Prostate gland (tissue), 2 donors: ENCODE measurements around the gene TBCEL.
A peak's percentile ranks its signal among the peaks of the same experiment; 100 is the strongest.

Source experiments
- POLR2AphosphoS5 ChIP-seq: sonication (generic); formaldehyde crosslinking; IDR thresholded peaks from one replicate; pipeline ENCODE4 v1.6.1; 2017; ENCODE audit warnings: antibody characterized with exemption
- TF ChIP-seq, protein P1 (sequence below), 4 experiments: fragments of 200-600 bp in 2 of 4; fragments of 450-650 bp in 2 of 4; sonication (generic) in 2 of 4; IDR thresholded peaks; 1 replicate in 3 of 4; 2 replicates in 1 of 4; pipeline ENCODE4 v1.5.1; 2016 to 2019; ENCODE audit warnings: antibody characterized with exemption in 4 of 4, mild to moderate bottlenecking in 2 of 4, moderate library complexity in 2 of 4

DNA sequence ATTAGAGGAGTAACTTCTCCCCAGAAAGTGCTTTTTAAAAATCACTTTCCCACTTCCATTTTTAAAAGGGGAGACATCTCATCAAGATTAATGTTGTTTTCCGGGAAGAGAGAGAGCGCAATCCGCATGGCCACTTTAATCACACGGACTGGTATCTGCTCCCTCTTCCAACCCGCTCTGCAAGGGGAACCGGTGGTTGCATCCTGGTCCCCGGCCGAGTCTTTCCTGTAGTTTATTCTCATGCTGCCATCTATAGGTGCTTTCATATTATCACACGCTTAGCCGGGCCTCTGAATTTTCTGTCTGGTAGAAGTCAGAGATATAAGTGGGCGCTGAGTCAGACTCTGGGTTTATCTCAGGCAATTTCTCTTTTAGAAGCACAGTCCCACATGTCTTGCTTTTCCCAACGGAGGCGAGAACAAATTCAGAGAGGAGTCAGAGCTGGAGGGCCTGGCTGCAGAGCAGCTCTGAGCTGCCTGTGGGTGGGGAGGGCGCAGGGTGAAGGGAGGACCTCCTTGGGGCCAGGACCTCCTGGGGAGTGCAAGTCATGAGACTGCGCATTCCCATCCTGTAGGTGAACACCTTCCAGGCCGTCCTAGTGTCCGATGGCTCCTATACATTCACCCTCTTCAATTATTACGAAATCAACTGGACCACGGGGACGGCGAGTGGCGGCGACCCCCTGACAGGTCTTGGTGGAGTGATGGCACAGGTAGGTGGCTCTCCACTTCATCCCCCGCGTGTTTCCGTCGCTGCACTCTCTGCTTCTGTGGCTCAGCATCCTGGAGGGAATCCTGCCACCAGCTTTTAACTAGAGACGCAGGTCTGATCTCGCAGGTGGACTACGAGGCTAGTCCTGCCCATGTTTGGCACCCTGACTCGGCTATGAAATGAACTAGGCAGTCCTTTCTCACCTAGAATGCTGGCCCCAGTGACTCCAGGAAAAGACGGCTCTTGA is 88.9 kb downstream of the TBCEL start:
- TF ChIP-seq, protein P1, sequence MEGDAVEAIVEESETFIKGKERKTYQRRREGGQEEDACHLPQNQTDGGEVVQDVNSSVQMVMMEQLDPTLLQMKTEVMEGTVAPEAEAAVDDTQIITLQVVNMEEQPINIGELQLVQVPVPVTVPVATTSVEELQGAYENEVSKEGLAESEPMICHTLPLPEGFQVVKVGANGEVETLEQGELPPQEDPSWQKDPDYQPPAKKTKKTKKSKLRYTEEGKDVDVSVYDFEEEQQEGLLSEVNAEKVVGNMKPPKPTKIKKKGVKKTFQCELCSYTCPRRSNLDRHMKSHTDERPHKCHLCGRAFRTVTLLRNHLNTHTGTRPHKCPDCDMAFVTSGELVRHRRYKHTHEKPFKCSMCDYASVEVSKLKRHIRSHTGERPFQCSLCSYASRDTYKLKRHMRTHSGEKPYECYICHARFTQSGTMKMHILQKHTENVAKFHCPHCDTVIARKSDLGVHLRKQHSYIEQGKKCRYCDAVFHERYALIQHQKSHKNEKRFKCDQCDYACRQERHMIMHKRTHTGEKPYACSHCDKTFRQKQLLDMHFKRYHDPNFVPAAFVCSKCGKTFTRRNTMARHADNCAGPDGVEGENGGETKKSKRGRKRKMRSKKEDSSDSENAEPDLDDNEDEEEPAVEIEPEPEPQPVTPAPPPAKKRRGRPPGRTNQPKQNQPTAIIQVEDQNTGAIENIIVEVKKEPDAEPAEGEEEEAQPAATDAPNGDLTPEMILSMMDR (IDR thresholded peaks at IDR 0.05) = peak in 3 of 4 experiments; percentile 38 to 69 (median 64)
- peak; percentile 23 for TF ChIP-seq POLR2AphosphoS5
